Esophagus squamous epithelium (tissue), 4 donors: Measurements from ENCODE around the gene CA5A.
"Not testable (repeated sequence)": the region's sequence is repeated elsewhere in the genome, so short reads cannot be mapped to it uniquely, and the experiment has no call there.

Experiments used
- CTCF ChIP-seq, 6 experiments: fragments of 450-650 bp in 4 of 6; fragments of 200-600 bp in 2 of 6; sonication (generic) in 2 of 6; IDR thresholded peaks; one replicate each; pipeline ENCODE4 v1.5.1; 2016 to 2019; ENCODE audit warnings: antibody characterized with exemption in 6 of 6, mild to moderate bottlenecking in 4 of 6, moderate library complexity in 4 of 6
- POLR2A ChIP-seq, 4 donors: fragments of 450-650 bp; IDR thresholded peaks; one replicate each; pipeline ENCODE4 v1.6.1; 2017; ENCODE audit warnings: antibody characterized with exemption in 4 of 4, mild to moderate bottlenecking in 4 of 4, moderate library complexity in 3 of 4

GRCh38 chr16:87870418-87871291 lies 65.7 kb downstream of the CA5A start:
- TF ChIP-seq CTCF, POLR2A (IDR thresholded peaks at IDR 0.05): not testable (repeated sequence)
